Measurements from ENCODE around the gene LCE3B. TPM values are rescaled to one million over a fixed set of nuclear protein-coding genes. Genes with fewer than 3 reads are reported as not detected.

LCE3B gene
- total and polyA plus RNA-seq, 5 donors from 2014 or later: not detected

- Histone ChIP-seq H3K36me3 (ENCODE audit: control insufficient read depth, insufficient read depth, low read length) (no peaks in the 10 kb centered on the region), H3K27ac (ENCODE audit: insufficient read depth, low read length, poor library complexity, severe bottlenecking) (no peak within 1 kb of the TSS), H3K9me3 (ENCODE audit: control insufficient read depth in 2 of 2, low read length in 2 of 2) (peaks cover 0 to 2% of the 10 kb centered on the region in 2 experiments), H3K27me3 (ENCODE audit: control insufficient read depth, insufficient read depth, low read length) (peaks cover 9% of the 10 kb centered on the region), H3K4me3 (ENCODE audit: low read depth, low read length) (no peak within 1 kb of the TSS), H3K4me1 (ENCODE audit: control insufficient read depth, insufficient read depth, low read length, poor library complexity, severe bottlenecking) (no peaks in the 10 kb centered on the region)
- no peak for ATAC-seq (ENCODE audit: low read depth in 2 of 2)
- H3K4me1 Mint-ChIP-seq: no peaks in the 10 kb centered on the region
- H3K27me3 Mint-ChIP-seq: peaks cover 21% of the 10 kb centered on the region
- H3K9me3 Mint-ChIP-seq: peaks cover 0 to 2% (median 0%) of the 10 kb centered on the region in 7 donors
- H3K27ac Mint-ChIP-seq: no peak within 1 kb of the TSS
- H3K4me3 Mint-ChIP-seq: no peak within 1 kb of the TSS
- no peaks in the 10 kb centered on the region for H3K36me3 Mint-ChIP-seq
- DNase-seq: no peak
These were observed 49.5 kb downstream of the LCE3B start, which contains the start of gene LCE2D for GRCh38 chr1:152663098-152663497. TSS of gene LCE2D (plus strand) at chr1:152663380. CDS start at chr1:152664106, 726 bp downstream.

Other genes with a start within 250 kb of the LCE3B start
- not detected for gene CRNN, start 199.5 kb upstream of the LCE3B start, total RNA-seq
- not detected for gene CRNN, start 199.5 kb upstream of the LCE3B start, polyA plus RNA-seq
- not detected for gene LCE5A, start 103.0 kb upstream of the LCE3B start, total RNA-seq
- not detected for gene LCE5A, start 103.0 kb upstream of the LCE3B start, polyA plus RNA-seq
- gene CRCT1, start 99.3 kb upstream of the LCE3B start, total RNA-seq: not detected
- not detected for gene CRCT1, start 99.3 kb upstream of the LCE3B start, polyA plus RNA-seq
- gene LCE3E, start 47.0 kb upstream of the LCE3B start, total RNA-seq: not detected
- not detected for gene LCE3E, start 47.0 kb upstream of the LCE3B start, polyA plus RNA-seq
- not detected for gene LCE3D, start 33.3 kb upstream of the LCE3B start, total RNA-seq
- gene LCE3D, start 33.3 kb upstream of the LCE3B start, polyA plus RNA-seq: not detected
- not detected for gene LCE3C, start 13.6 kb upstream of the LCE3B start, total RNA-seq
- gene LCE3C, start 13.6 kb upstream of the LCE3B start, polyA plus RNA-seq: not detected
- gene LCE3A, start 9.3 kb downstream of the LCE3B start, total RNA-seq: not detected
- gene LCE3A, start 9.3 kb downstream of the LCE3B start, polyA plus RNA-seq: not detected
- not detected for gene LCE2D, start 49.6 kb downstream of the LCE3B start, total RNA-seq
- not detected for gene LCE2D, start 49.6 kb downstream of the LCE3B start, polyA plus RNA-seq
- gene LCE2C, start 61.5 kb downstream of the LCE3B start, total RNA-seq: not detected
- not detected for gene LCE2C, start 61.5 kb downstream of the LCE3B start, polyA plus RNA-seq
- not detected for gene LCE2B, start 72.3 kb downstream of the LCE3B start, total RNA-seq
- gene LCE2B, start 72.3 kb downstream of the LCE3B start, polyA plus RNA-seq: not detected
- gene LCE2A, start 84.5 kb downstream of the LCE3B start, total RNA-seq: not detected
- not detected for gene LCE2A, start 84.5 kb downstream of the LCE3B start, polyA plus RNA-seq
- not detected for gene LCE4A, start 94.3 kb downstream of the LCE3B start, total RNA-seq
- not detected for gene LCE4A, start 94.3 kb downstream of the LCE3B start, polyA plus RNA-seq
- gene KPRP, start 144.2 kb downstream of the LCE3B start, total RNA-seq: not detected
- gene KPRP, start 144.2 kb downstream of the LCE3B start, polyA plus RNA-seq: not detected
- not detected for gene LCE1F, start 161.3 kb downstream of the LCE3B start, total RNA-seq
- not detected for gene LCE1F, start 161.3 kb downstream of the LCE3B start, polyA plus RNA-seq
- not detected for gene LCE1E, start 172.4 kb downstream of the LCE3B start, total RNA-seq
- gene LCE1E, start 172.4 kb downstream of the LCE3B start, polyA plus RNA-seq: not detected
- not detected for gene LCE1D, start 182.9 kb downstream of the LCE3B start, total RNA-seq
- gene LCE1D, start 182.9 kb downstream of the LCE3B start, polyA plus RNA-seq: not detected
- gene LCE1C, start 192.8 kb downstream of the LCE3B start, total RNA-seq: not detected
- gene LCE1C, start 192.8 kb downstream of the LCE3B start, polyA plus RNA-seq: not detected
- gene LCE1B, start 198.2 kb downstream of the LCE3B start, total RNA-seq: not detected
- not detected for gene LCE1B, start 198.2 kb downstream of the LCE3B start, polyA plus RNA-seq
- gene LCE1A, start 213.7 kb downstream of the LCE3B start, total RNA-seq: not detected
- gene LCE1A, start 213.7 kb downstream of the LCE3B start, polyA plus RNA-seq: not detected
- gene LCE6A, start 229.0 kb downstream of the LCE3B start, total RNA-seq: not detected
- not detected for gene LCE6A, start 229.0 kb downstream of the LCE3B start, polyA plus RNA-seq
- not detected for gene LCE7A, start 246.2 kb downstream of the LCE3B start, total RNA-seq
- gene LCE7A, start 246.2 kb downstream of the LCE3B start, polyA plus RNA-seq: not detected